Gastroesophageal sphincter (tissue), 4 donors: Measurements from ENCODE around the gene WDR26. TPM values are rescaled to one million over a fixed set of nuclear protein-coding genes. Genes with fewer than 3 reads are reported as not detected.

Experiments used
- ATAC-seq: fragments of 150-250 bp; one replicate; pipeline ENCODE4 v1.9.1; 2016; ENCODE audit warnings: mild to moderate bottlenecking, moderate library complexity
- H3K27ac ChIP-seq, 4 donors: fragments of 200-600 bp; sonication (generic) in 3 of 4; 1 replicate in 3 of 4; 2 replicates in 1 of 4; pipeline ENCODE4 v1.5.1; 2016 to 2019
- H3K27me3 ChIP-seq: fragments of 200-600 bp; sonication (generic); one replicate; pipeline ENCODE4 v1.5.1; 2019
- H3K36me3 ChIP-seq, 2 donors: fragments of 200-600 bp; sonication (generic); one replicate each; pipeline ENCODE4 v1.5.1; 2019; ENCODE audit warnings: control low read depth in 1 of 2
- H3K4me1 ChIP-seq, 3 donors: fragments of 200-600 bp; sonication (generic); 1 replicate in 2 of 3; 2 replicates in 1 of 3; pipeline ENCODE4 v1.5.1; 2016 to 2019; ENCODE audit warnings: control low read depth in 2 of 3
- H3K4me3 ChIP-seq, 2 donors: fragments of 200-600 bp; sonication (generic); one replicate each; pipeline ENCODE4 v1.5.1; 2019; ENCODE audit warnings: mild to moderate bottlenecking in 1 of 2, moderate library complexity in 1 of 2
- H3K9me3 ChIP-seq, 3 donors: fragments of 200-600 bp; sonication (generic); one replicate each; pipeline ENCODE4 v1.5.1; 2017 to 2019; ENCODE audit warnings: control low read depth in 2 of 3
- EP300 ChIP-seq: sonication (generic); formaldehyde crosslinking; IDR thresholded peaks from one replicate; pipeline ENCODE4 v1.6.1; 2017; ENCODE audit warnings: antibody characterized with exemption, mild to moderate bottlenecking
- POLR2A ChIP-seq, 2 donors: fragments of 450-650 bp; IDR thresholded peaks; one replicate each; pipeline ENCODE4 v1.6.1; 2017; ENCODE audit warnings: antibody characterized with exemption in 2 of 2, mild to moderate bottlenecking in 2 of 2, moderate library complexity in 1 of 2
- POLR2AphosphoS5 ChIP-seq: sonication (generic); formaldehyde crosslinking; IDR thresholded peaks from one replicate; pipeline ENCODE4 v1.6.1; 2017; ENCODE audit warnings: antibody characterized with exemption
- WGBS, 2 donors: methylation state at CpG; one replicate each; pipeline ENCODE4 v1.1.5; 2018; ENCODE audit warnings: low coverage in 1 of 2; 5-methylcytosine and 5-hydroxymethylcytosine counted together
- total RNA-seq, 4 donors: library from RNA; depleted of rRNA; stranded (reverse); fragments of >200 nt; gene quantifications; one replicate each; pipeline ENCODE4 v1.1.0, GENCODE V29; 2016
- TF ChIP-seq, protein P1 (sequence below), 4 experiments: fragments of 200-600 bp in 2 of 4; fragments of 450-650 bp in 2 of 4; sonication (generic) in 1 of 4; IDR thresholded peaks; one replicate each; pipeline ENCODE4 v1.5.1; 2017 to 2019; ENCODE audit warnings: antibody characterized with exemption in 4 of 4, mild to moderate bottlenecking in 2 of 4, moderate library complexity in 2 of 4

Gene WDR26
- total RNA-seq, 4 donors from 2014 or later, result 63.9 to 94.5 (median 77.7) TPM

DNA sequence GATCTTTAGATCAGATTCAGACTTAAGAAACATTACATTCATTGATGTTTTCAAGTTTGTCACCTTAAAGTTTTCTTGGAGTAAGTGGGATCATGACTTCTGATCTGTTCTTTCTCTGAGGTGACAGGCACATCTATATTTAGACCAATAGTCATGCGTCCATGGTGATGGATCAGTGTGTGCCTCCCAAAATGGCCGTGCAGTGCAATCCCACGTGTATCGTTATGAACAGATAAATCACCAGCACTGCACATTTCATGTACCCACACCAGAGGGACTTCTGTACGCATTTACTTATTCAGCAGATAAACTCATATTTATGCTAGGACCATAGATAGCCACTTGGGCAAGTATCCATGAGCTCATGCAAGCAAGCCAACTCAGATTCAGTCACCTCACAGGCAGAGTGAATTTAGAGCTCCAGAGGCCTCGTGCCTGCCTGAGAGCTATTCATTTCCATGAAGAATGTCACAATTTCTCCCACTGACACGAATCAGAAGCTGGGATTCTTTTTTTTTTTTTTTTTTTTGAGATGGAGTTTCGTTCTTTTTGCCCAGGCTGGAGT is 13.9 kb upstream of the WDR26 start:
- Histone ChIP-seq H3K36me3 (no peaks in the 10 kb centered on the region), H3K9me3 (no peaks in the 10 kb centered on the region), H3K4me1 (peaks cover 0 to 24% (median 0%) of the 10 kb centered on the region in 3 donors), H3K4me3 (no peak overlapping the region), H3K27me3 (no peaks in the 10 kb centered on the region), H3K27ac (peak overlapping the region in 2 of 4 donors; percentile 17 to 46)
- no peak for ATAC-seq
- WGBS, 2 donors, result 38 to 43% methylated on average over 7 to 8 of the region's 8 CpGs
- TF ChIP-seq, protein P1, sequence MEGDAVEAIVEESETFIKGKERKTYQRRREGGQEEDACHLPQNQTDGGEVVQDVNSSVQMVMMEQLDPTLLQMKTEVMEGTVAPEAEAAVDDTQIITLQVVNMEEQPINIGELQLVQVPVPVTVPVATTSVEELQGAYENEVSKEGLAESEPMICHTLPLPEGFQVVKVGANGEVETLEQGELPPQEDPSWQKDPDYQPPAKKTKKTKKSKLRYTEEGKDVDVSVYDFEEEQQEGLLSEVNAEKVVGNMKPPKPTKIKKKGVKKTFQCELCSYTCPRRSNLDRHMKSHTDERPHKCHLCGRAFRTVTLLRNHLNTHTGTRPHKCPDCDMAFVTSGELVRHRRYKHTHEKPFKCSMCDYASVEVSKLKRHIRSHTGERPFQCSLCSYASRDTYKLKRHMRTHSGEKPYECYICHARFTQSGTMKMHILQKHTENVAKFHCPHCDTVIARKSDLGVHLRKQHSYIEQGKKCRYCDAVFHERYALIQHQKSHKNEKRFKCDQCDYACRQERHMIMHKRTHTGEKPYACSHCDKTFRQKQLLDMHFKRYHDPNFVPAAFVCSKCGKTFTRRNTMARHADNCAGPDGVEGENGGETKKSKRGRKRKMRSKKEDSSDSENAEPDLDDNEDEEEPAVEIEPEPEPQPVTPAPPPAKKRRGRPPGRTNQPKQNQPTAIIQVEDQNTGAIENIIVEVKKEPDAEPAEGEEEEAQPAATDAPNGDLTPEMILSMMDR (IDR thresholded peaks at IDR 0.05), result no peak
- TF ChIP-seq POLR2A (IDR thresholded peaks at IDR 0.05) (no peak), EP300 (no peak), POLR2AphosphoS5 (no peak)

DNA sequence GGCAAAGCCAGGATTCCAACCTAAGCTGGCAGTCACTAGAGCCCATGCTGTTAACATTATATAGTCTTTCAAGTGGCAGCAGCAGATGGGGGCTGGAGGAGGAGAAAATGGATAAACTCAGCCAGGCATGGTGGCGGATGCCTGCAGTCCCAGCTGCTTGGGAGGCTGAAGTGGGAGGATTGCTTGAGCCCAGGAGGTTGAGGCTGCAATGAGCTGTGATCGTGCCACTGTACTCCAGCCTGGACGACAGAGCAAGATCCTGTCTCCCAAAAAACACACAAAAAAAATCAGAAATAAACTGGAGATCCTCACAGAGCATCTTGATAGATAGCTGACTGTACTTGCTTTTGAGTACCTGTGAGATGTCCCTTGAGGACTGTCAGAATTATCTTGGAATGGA is 13.4 kb upstream of the WDR26 start:
- Histone ChIP-seq H3K9me3 (no peaks in the 10 kb centered on the region), H3K27me3 (no peaks in the 10 kb centered on the region), H3K4me3 (no peak overlapping the region), H3K4me1 (peaks cover 0 to 21% (median 0%) of the 10 kb centered on the region in 3 donors), H3K27ac (peak overlapping the region in 3 of 4 donors; percentile 14 to 46 (median 17)), H3K36me3 (peaks cover 0 to 2% of the 10 kb centered on the region in 2 donors)
- TF ChIP-seq POLR2A (IDR thresholded peaks at IDR 0.05) (no peak), EP300 (no peak), POLR2AphosphoS5 (no peak)
- TF ChIP-seq, protein P1 (IDR thresholded peaks at IDR 0.05), result no peak
- no peak for ATAC-seq
- 83 to 86% methylated on average over 2 to 3 of the region's 3 CpGs for WGBS, 2 donors

DNA sequence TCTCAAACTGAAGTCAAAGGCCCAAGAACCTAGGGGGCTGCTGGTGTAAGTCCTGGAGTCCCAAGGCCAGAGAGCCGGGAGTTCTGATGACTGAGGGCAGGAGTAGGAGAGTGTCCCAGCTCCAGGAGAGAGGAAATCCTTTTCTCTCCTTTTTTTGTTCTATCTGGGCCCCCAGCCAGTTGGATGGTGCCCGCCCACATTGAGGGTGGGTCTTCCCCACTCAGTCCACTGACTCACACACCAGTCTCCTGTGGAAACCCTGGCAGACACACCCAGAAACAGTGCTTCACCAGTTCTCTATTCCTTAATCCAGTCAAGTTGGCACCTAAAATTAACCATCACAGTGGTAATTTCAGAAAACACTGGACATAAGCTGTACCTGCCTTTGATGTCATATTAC is 12.7 kb upstream of the WDR26 start:
- Histone ChIP-seq H3K4me1 (peaks cover 0 to 21% (median 0%) of the 10 kb centered on the region in 3 donors), H3K4me3 (no peak overlapping the region), H3K36me3 (peaks cover 0 to 7% of the 10 kb centered on the region in 2 donors), H3K27me3 (no peaks in the 10 kb centered on the region), H3K9me3 (no peaks in the 10 kb centered on the region), H3K27ac (peak overlapping the region in 3 of 4 donors; percentile 14 to 46 (median 17))
- ATAC-seq, result peak; percentile 82
- TF ChIP-seq POLR2AphosphoS5 (no peak), EP300 (no peak), POLR2A (IDR thresholded peaks at IDR 0.05) (no peak)
- TF ChIP-seq, protein P1 (IDR thresholded peaks at IDR 0.05), result no peak
- WGBS, 2 donors, result 17% methylated on average over 1 of the region's 2 CpGs; no CpG with 5 or more reads in 1 of the 2 donors

DNA sequence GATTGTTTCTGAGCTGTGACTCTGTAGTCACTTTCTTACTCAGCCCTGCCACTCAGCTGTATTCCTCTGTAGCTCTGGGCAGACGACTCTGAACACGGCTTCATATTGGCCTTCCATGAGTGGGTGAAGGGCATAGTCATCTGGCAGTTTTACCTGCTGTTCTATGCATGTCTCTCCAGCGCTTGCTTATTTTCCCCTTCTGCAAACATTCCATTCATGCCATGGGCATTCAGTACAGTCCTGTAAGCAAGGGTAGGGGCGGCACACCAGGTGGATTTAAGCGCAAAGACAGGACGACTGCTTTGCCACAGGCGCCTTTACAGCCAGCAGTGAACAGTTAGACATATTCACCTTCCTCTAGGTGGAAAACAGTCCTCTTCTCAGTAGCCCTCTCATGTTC is 4.4 kb upstream of the WDR26 start:
- 71 to 80% methylated on average over 3 to 5 of the region's 7 CpGs for WGBS, 2 donors
- TF ChIP-seq, protein P1 (IDR thresholded peaks at IDR 0.05), result no peak
- TF ChIP-seq POLR2A (IDR thresholded peaks at IDR 0.05) (no peak), EP300 (no peak), POLR2AphosphoS5 (no peak)
- H3K36me3 ChIP-seq, result peaks cover 0 to 25% of the 10 kb centered on the region in 2 donors

DNA sequence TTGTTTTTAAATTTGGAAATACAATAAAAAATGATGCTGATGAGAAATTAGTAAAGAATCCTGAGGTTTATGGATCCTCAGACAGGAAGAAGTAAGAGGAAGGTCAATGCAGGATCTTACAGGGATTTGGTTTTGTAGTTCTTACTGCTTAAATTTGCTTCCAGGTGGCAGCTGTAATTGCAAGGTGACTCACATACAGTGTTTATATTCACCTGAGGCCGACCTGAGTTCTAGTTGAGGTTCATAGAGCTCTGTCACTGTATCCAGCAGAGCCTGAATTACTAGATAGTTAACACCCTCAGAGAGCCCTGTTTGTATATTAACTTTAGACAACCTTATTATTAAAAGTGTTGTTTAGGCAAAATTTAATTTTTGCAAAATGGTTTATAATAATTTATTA is 1.4 kb upstream of the WDR26 start:
- H3K36me3 ChIP-seq, result peaks cover 0 to 15% of the 10 kb centered on the region in 2 donors
- H3K4me1 ChIP-seq, result peaks cover 0 to 41% (median 13%) of the 10 kb centered on the region in 3 donors
- TF ChIP-seq POLR2A (IDR thresholded peaks at IDR 0.05), result no peak
- TF ChIP-seq, protein P1 (IDR thresholded peaks at IDR 0.05), result no peak
- TF ChIP-seq POLR2AphosphoS5, result no peak
- no peak for TF ChIP-seq EP300
- H3K4me3 ChIP-seq, result no peak overlapping the region
- peak overlapping the region; percentile 95 to 99 (median 97) for H3K27ac ChIP-seq
- no peaks in the 10 kb centered on the region for H3K27me3 ChIP-seq
- no peaks in the 10 kb centered on the region for H3K9me3 ChIP-seq
- 56 to 59% methylated on average over 1 of the region's 1 CpG for WGBS, 2 donors
- ATAC-seq, result no peak

More for the DNA sequence above, 4.4 kb upstream of the WDR26 start:
- no peak overlapping the region for H3K27ac ChIP-seq
- H3K4me3 ChIP-seq, result no peak overlapping the region
- H3K4me1 ChIP-seq, result peaks cover 0 to 19% (median 7%) of the 10 kb centered on the region in 3 donors
- ATAC-seq, result no peak
- H3K27me3 ChIP-seq, result no peaks in the 10 kb centered on the region
- no peaks in the 10 kb centered on the region for H3K9me3 ChIP-seq
